HepG2 (cell line): ENCODE data around the gene HOXD8. TPM values are rescaled to one million over a fixed set of nuclear protein-coding genes. Genes with fewer than 3 reads are reported as not detected.

Experiments used
- ATAC-seq: fragments of 200-7000 bp; cut with Tn5 transposase; 3 replicates; pipeline ENCODE4 v1.9.1; 2020; ENCODE audit warnings: mild to moderate bottlenecking, moderate library complexity
- BruUV-seq: library from RNA; stranded (reverse); fragments of 400-500 nt; replicated peaks from 2 replicates; lab custom pipeline; 2021; lab: Mats Ljungman, UMichigan
- CTCF ChIA-PET: fragments of 300-600 bp; formaldehyde crosslinking; extraction: SDS; loops from one replicate; lab custom pipeline; 2021; ENCODE audit warnings: low total read pairs, inconsistent platforms, low intra/inter-chr PET ratio; lab: Yijun Ruan, JAX
- POLR2A ChIA-PET: fragments of 350-600 bp; sonication (Branson Sonifier 250); formaldehyde crosslinking; loops from one replicate; lab custom pipeline; 2020; ENCODE audit warnings: antibody characterized with exemption, inconsistent platforms; lab: Yijun Ruan, JAX
- DNase-seq: peaks from one replicate; pipeline ENCODE4 v3.0.0-alpha.2; 2015; ENCODE audit warnings: low spot score
- FAIRE-seq: peaks from 3 replicates; lab custom pipeline; 2011; peaks lifted over from hg19 to GRCh38; lab: Jason Lieb, UNC
- H2AFZ ChIP-seq: one replicate; pipeline ENCODE4 v1.6.1; 2011; ENCODE audit warnings: low read length, inconsistent platforms
- H3K27ac ChIP-seq: fragments of 300-600 bp; 3 replicates; pipeline ENCODE4 v1.8.0; 2011; ENCODE audit warnings: mixed run types, mild to moderate bottlenecking, mixed read lengths, low read length, inconsistent platforms; ENCODE audit not compliant: insufficient read depth; ENCODE audit errors: extremely low read length
- H3K27me3 ChIP-seq, 2 experiments: fragments of 200-600 bp in 1 of 2; 2 replicates in 1 of 2; 3 replicates in 1 of 2; pipeline versions ENCODE4 v1.6.0 to v1.8.0; 2011; ENCODE audit warnings: low read length in 2 of 2, mild to moderate bottlenecking in 2 of 2, moderate library complexity in 2 of 2, inconsistent platforms in 1 of 2; ENCODE audit not compliant: insufficient read depth in 2 of 2, control insufficient read depth in 1 of 2
- H3K36me3 ChIP-seq, 2 experiments: fragments of 200-600 bp in 1 of 2; replicated peaks in 1 of 2; 2 replicates in 1 of 2; 3 replicates in 1 of 2; pipeline versions ENCODE4 v1.5.1 to v1.8.0; 2011; ENCODE audit warnings: low read length in 2 of 2, inconsistent platforms in 1 of 2; ENCODE audit not compliant: insufficient read depth in 2 of 2, control insufficient read depth in 1 of 2
- H3K4me1 ChIP-seq: 2 replicates; pipeline ENCODE4 v1.5.1; 2012; ENCODE audit warnings: low read length, inconsistent platforms; ENCODE audit not compliant: insufficient read depth
- H3K4me2 ChIP-seq: 2 replicates; pipeline ENCODE4 v1.6.0; 2011; ENCODE audit warnings: low read depth, low read length, inconsistent platforms
- H3K4me3 ChIP-seq, 3 experiments: fragments of 200-600 bp in 1 of 3; sonication (generic), shearing (Covaris generic) in 1 of 3; replicated peaks in 1 of 3; 2 replicates each; pipeline ENCODE4 v1.5.1; 2011 to 2016; ENCODE audit warnings: low read length in 3 of 3, inconsistent platforms in 2 of 3, low read depth in 2 of 3, mild to moderate bottlenecking in 2 of 3, control low read depth in 1 of 3, mixed read lengths in 1 of 3; ENCODE audit not compliant: insufficient read depth in 1 of 3
- H3K79me2 ChIP-seq: one replicate; pipeline ENCODE4 v1.6.1; 2011; ENCODE audit warnings: low read length, inconsistent platforms; ENCODE audit not compliant: insufficient read depth
- H3K9ac ChIP-seq: 2 replicates; pipeline ENCODE4 v1.6.0; 2011; ENCODE audit warnings: mild to moderate bottlenecking, low read depth, low read length, inconsistent platforms; ENCODE audit not compliant: insufficient read depth
- H3K9me3 ChIP-seq: 2 replicates; pipeline ENCODE4 v1.5.1; 2012; ENCODE audit warnings: mild to moderate bottlenecking, low read length
- H4K20me1 ChIP-seq: 2 replicates; pipeline ENCODE4 v1.6.0; 2011; ENCODE audit warnings: inconsistent platforms, mild to moderate bottlenecking, low read length, moderate library complexity; ENCODE audit not compliant: insufficient read depth
- MAF1 ChIP-seq: sonication (generic); formaldehyde crosslinking; IDR thresholded peaks from 2 replicates; pipeline ENCODE4 v1.5.0; 2020; ENCODE audit warnings: missing genetic modification reagents, borderline replicate concordance
- RAD21 ChIP-seq: fragments of 450-650 bp; formaldehyde crosslinking; IDR thresholded peaks from 2 replicates; pipeline ENCODE4 v1.5.0; 2020; ENCODE audit warnings: mild to moderate bottlenecking
- STAG1 ChIP-seq: sonication (generic); formaldehyde crosslinking; IDR thresholded peaks from 2 replicates; pipeline ENCODE4 v1.4.0; 2020; ENCODE audit warnings: missing genetic modification reagents
- in situ Hi-C: cut with HindIII; loops from 2 replicates; pipeline ENCODE4 v1.10.0; 2017; ENCODE audit warnings: low pct_unique_long_range_greater_than_20kb; ENCODE audit not compliant: extremely low pct_ligation_motif_present
- intact Hi-C: fragments of 100-400 bp; cut with micrococcal nuclease; formaldehyde crosslinking; loops from one replicate; pipeline ENCODE4 v1.10.0; 2022; ENCODE audit not compliant: unreplicated experiment
- polyA plus RNA-seq, 8 experiments: library from polyadenylated mRNA; depleted of rRNA in 3 of 8; stranded (reverse) in 7 of 8; unstranded in 1 of 8; fragments of >200 nt; fragmentation: Illumina TruSeq in 4 of 8; extraction: Trizol in 4 of 8; gene quantifications; 2 replicates each; pipeline versions ENCODE4 v1.2.1 to v1.2.3, GENCODE V29; 2011 to 2016; ENCODE audit warnings: low read depth in 4 of 8, missing spikeins in 1 of 8, mixed read lengths in 1 of 8; ENCODE audit not compliant: insufficient read depth in 1 of 8
- total RNA-seq, 5 experiments: library from RNA; depleted of rRNA; stranded (reverse); fragments of >200 nt; fragmentation: Illumina TruSeq; extraction: Trizol; gene quantifications; 2 replicates each; pipeline ENCODE4 v1.2.3, GENCODE V29; 2016; ENCODE audit warnings: low read depth in 1 of 5
- TF ChIP-seq, protein P1 (sequence below): sonication (generic); formaldehyde crosslinking; IDR thresholded peaks from 2 replicates; pipeline ENCODE4 v1.5.0; 2020; ENCODE audit warnings: mild to moderate bottlenecking, missing genetic modification reagents, moderate library complexity
- TF ChIP-seq, protein P2 (sequence below): sonication (generic); formaldehyde crosslinking; IDR thresholded peaks from 2 replicates; pipeline ENCODE4 v1.4.0; 2020; ENCODE audit warnings: missing genetic modification reagents, borderline replicate concordance

The HOXD8 gene
- total and polyA plus RNA-seq, 2 of the 13 experiments (the other 11 are each of a cell fraction or from before 2014, with no cell fraction given) = not detected

DNA sequence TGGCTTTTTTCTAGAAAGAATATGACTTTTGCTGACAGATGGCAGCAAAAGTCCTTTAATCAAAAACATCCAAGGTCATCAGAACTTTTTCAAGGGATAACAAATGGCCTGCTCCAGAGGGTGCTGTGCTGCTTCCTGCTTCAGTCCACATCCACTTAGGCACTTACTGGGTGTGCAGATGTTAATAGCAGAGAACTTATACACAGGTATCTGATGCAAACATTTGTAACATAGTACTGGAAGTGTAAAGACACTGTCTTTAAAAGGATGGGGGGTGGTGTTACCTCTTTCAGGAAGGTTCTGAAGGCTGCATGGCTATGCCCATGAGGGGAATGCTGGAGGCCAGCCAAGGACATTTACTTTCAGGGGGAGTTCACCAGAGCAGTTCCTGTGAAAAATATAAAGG lies 5.5 kb downstream of the HOXD8 start:
- Histone ChIP-seq H3K4me3 (no peak overlapping the region), H2AFZ (no peak overlapping the region), H3K9ac (no peak overlapping the region), H4K20me1 (no peaks in the 10 kb centered on the region), H3K9me3 (no peaks in the 10 kb centered on the region), H3K36me3 (no peaks in the 10 kb centered on the region), H3K4me2 (no peak overlapping the region), H3K79me2 (no peaks in the 10 kb centered on the region), H3K27ac (no peak overlapping the region), H3K4me1 (0 out of 2 replicates have a peak, but pooled peaks cover 4% of the 10 kb centered on the region), H3K27me3 (peaks cover 9 to 90% of the 10 kb centered on the region in 2 experiments; a peak in 4 of 5 replicates)
- DNase-seq (peak; percentile 23), ATAC-seq (peak; percentile 45), FAIRE-seq (no peak)
- no TSS peak for BruUV-seq
- intact Hi-C loops (no loop called here), in situ Hi-C loops (no loop called here)
- ChIA-PET POLR2A (no interaction called here), CTCF (no interaction called here)
- TF ChIP-seq MAF1 (CRISPR knock-in tag) (no peak), STAG1 (CRISPR knock-in tag) (peak; percentile 66), RAD21 (CRISPR knock-in tag) (peak; percentile 16; the same call in 1 of the 2 replicates)
- TF ChIP-seq, protein P1, sequence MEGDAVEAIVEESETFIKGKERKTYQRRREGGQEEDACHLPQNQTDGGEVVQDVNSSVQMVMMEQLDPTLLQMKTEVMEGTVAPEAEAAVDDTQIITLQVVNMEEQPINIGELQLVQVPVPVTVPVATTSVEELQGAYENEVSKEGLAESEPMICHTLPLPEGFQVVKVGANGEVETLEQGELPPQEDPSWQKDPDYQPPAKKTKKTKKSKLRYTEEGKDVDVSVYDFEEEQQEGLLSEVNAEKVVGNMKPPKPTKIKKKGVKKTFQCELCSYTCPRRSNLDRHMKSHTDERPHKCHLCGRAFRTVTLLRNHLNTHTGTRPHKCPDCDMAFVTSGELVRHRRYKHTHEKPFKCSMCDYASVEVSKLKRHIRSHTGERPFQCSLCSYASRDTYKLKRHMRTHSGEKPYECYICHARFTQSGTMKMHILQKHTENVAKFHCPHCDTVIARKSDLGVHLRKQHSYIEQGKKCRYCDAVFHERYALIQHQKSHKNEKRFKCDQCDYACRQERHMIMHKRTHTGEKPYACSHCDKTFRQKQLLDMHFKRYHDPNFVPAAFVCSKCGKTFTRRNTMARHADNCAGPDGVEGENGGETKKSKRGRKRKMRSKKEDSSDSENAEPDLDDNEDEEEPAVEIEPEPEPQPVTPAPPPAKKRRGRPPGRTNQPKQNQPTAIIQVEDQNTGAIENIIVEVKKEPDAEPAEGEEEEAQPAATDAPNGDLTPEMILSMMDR = peak; percentile 31; the same call in 1 of the 2 replicates
- TF ChIP-seq, protein P2, sequence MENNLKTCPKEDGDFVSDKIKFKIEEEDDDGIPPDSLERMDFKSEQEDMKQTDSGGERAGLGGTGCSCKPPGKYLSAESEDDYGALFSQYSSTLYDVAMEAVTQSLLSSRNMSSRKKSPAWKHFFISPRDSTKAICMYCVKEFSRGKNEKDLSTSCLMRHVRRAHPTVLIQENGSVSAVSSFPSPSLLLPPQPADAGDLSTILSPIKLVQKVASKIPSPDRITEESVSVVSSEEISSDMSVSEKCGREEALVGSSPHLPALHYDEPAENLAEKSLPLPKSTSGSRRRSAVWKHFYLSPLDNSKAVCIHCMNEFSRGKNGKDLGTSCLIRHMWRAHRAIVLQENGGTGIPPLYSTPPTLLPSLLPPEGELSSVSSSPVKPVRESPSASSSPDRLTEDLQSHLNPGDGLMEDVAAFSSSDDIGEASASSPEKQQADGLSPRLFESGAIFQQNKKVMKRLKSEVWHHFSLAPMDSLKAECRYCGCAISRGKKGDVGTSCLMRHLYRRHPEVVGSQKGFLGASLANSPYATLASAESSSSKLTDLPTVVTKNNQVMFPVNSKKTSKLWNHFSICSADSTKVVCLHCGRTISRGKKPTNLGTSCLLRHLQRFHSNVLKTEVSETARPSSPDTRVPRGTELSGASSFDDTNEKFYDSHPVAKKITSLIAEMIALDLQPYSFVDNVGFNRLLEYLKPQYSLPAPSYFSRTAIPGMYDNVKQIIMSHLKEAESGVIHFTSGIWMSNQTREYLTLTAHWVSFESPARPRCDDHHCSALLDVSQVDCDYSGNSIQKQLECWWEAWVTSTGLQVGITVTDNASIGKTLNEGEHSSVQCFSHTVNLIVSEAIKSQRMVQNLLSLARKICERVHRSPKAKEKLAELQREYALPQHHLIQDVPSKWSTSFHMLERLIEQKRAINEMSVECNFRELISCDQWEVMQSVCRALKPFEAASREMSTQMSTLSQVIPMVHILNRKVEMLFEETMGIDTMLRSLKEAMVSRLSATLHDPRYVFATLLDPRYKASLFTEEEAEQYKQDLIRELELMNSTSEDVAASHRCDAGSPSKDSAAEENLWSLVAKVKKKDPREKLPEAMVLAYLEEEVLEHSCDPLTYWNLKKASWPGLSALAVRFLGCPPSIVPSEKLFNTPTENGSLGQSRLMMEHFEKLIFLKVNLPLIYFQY (CRISPR knock-in tag) = no peak
